ENCODE data around the gene LTK. TPM values are rescaled to one million over a fixed set of nuclear protein-coding genes. Genes with fewer than 3 reads are reported as not detected.

Gene LTK
- total RNA-seq, 1 donor from 2014 or later, result 7.9 TPM

DNA sequence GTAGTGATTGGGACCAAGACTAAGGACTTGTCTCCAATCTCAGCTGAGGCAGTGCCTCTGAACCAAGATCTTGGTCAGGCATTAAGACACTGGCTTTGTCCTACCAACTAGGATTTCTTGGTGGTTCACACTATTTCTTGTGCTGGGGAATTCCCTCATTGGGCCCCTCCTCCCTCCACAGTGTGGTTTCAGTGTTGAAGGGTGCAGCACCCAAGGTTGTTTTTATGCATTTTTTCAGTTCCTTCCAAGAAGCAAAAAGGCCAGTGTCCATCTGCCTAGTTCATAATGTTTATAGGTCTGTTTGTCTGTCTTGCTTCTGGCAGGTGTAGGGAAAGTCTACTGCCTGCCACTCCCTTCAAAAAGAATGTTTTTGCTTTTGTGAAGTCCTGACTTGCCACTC lies 30.5 kb downstream of the LTK start:
- TF ChIP-seq CTCF (IDR thresholded peaks at IDR 0.05; ENCODE audit: insufficient read depth, low read length, poor library complexity, severe bottlenecking), result no peak
- Histone ChIP-seq H3K27me3 (ENCODE audit: control insufficient read depth, insufficient read depth, low read length) (no peaks in the 10 kb centered on the region), H3K36me3 (ENCODE audit: control insufficient read depth, insufficient read depth, low read length) (no peaks in the 10 kb centered on the region), H3K4me3 (ENCODE audit: low read depth, low read length) (no peak overlapping the region)
- DNase-seq (ENCODE audit: low read depth), result no peak

GRCh38 chr15:41482110-41482877 lies 31.3 kb downstream of the LTK start:
- no peak for DNase-seq (ENCODE audit: low read depth)
- Histone ChIP-seq H3K36me3 (ENCODE audit: control insufficient read depth, insufficient read depth, low read length) (no peaks in the 10 kb centered on the region), H3K27me3 (ENCODE audit: control insufficient read depth, insufficient read depth, low read length) (no peaks in the 10 kb centered on the region), H3K4me3 (ENCODE audit: low read depth, low read length) (no peak overlapping the region)
- TF ChIP-seq CTCF (IDR thresholded peaks at IDR 0.05; ENCODE audit: insufficient read depth, low read length, poor library complexity, severe bottlenecking), result no peak

- no peaks in the 10 kb centered on the region for H3K27me3 ChIP-seq (ENCODE audit: control insufficient read depth, insufficient read depth, low read length)
- no peak for TF ChIP-seq CTCF (IDR thresholded peaks at IDR 0.05; ENCODE audit: insufficient read depth, low read length, poor library complexity, severe bottlenecking)
- H3K4me3 ChIP-seq (ENCODE audit: low read depth, low read length), result no peak overlapping the region
- no peak for DNase-seq (ENCODE audit: low read depth)
- peaks cover 1% of the 10 kb centered on the region for H3K36me3 ChIP-seq (ENCODE audit: control insufficient read depth, insufficient read depth, low read length)
These were observed 33.1 kb downstream of the LTK start for GRCh38 chr15:41480396-41481140.

DNA sequence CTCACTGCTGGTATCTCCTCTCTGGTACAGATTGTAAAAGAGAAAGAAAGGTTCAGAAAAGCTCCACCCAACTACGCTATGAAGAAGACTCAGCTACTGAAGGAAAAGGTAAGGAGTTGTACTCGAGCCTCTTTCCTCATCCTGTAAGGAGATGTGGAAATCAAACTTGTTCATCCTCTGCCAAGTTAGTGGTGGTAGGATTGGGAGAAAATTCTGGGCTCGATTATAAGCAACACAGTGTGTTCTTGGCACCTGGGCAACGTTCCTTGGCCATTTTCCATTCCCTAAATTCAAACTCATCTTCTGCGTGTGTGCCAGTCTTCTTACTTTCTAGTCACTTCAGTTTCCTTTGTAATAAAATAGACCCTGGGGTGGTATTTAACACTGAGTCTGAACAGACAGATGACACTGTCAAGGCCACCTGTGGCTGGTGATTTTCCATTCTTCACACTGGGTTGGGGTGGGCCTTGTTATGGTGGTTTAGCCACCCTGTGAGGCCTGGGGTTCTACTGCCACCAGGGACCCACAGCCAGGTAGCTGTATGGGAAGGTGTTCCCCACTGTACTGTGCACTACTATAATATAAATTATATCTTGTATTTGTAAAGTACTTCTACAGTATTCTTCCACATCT lies 37.1 kb downstream of the LTK start:
- Histone ChIP-seq H3K4me3 (ENCODE audit: low read depth, low read length) (no peak overlapping the region), H3K36me3 (ENCODE audit: control insufficient read depth, insufficient read depth, low read length) (peaks cover 1% of the 10 kb centered on the region), H3K27me3 (ENCODE audit: control insufficient read depth, insufficient read depth, low read length) (no peaks in the 10 kb centered on the region)
- no peak for TF ChIP-seq CTCF (IDR thresholded peaks at IDR 0.05; ENCODE audit: insufficient read depth, low read length, poor library complexity, severe bottlenecking)
- no peak for DNase-seq (ENCODE audit: low read depth)

DNA sequence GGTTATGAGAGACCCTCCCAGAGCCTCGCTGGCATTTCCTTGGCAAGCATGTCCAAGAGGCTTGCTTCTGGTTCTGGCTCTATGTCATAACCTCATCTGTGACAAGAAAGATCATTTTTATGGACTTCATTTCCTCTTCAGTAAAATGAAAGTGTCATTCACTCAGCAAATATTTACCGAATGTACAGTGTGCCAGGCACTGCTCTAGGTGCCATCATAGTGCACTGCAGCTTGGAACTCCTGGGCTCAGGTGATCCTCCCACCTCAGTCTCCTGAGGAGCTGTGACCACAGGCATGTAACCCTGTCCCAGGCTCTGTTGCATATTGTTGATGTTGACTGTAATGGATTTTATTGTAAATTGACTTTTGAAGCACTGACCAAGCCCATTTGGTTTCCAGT lies 38.7 kb downstream of the LTK start:
- TF ChIP-seq CTCF (IDR thresholded peaks at IDR 0.05; ENCODE audit: insufficient read depth, low read length, poor library complexity, severe bottlenecking), result no peak
- H3K27me3 ChIP-seq (ENCODE audit: control insufficient read depth, insufficient read depth, low read length), result no peaks in the 10 kb centered on the region
- H3K36me3 ChIP-seq (ENCODE audit: control insufficient read depth, insufficient read depth, low read length), result peaks cover 3% of the 10 kb centered on the region
- H3K4me3 ChIP-seq (ENCODE audit: low read depth, low read length), result no peak overlapping the region
- no peak for DNase-seq (ENCODE audit: low read depth)
